Skin epidermis (tissue), 12 donors: ENCODE measurements around the gene PLXNA2.

Source experiments
- H3K27ac ChIP-seq, 21 experiments: fragments of 200-600 bp; sonication (generic) in 11 of 21; one replicate each; pipeline ENCODE4 v1.5.0; 2020; ENCODE audit warnings: mild to moderate bottlenecking in 3 of 21, inconsistent platforms in 2 of 21, moderate library complexity in 2 of 21
- H3K4me3 ChIP-seq, 7 experiments: fragments of 200-600 bp; sonication (generic) in 2 of 7; one replicate each; pipeline ENCODE4 v1.5.0; 2020; ENCODE audit warnings: inconsistent platforms in 2 of 7, mild to moderate bottlenecking in 2 of 7, moderate library complexity in 1 of 7

Gene PLXNA2

DNA sequence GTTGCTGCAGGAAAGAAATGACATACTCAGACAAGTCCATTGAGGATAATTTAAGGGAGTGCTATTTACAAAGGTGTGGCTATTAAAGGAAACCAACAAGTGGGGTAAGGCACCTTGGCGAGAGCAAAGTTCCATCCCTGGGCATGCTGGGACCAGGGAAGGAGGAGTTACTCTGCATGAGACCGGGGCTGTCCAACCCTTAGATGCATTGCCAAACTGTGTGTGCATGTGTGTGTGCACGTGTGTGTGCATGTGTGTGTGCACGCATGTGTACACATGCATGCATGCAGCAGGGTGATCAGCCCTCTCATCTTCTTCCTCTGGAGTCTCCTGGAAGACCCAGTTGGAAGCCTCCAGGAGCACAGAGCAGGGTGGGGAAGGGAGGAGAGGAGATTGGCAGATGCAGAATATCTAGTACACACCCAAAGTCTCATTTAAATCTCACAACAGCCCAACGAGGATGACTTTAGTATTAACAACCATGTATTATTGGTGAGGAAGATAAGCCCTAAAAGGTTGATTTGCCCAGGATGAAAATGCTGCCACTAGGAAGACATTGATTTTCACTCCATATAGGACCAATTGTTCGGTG is 261.0 kb downstream of the PLXNA2 start:
- no peak overlapping the region for H3K4me3 ChIP-seq
- H3K27ac ChIP-seq = no peak overlapping the region

GRCh38 chr1:207981976-207982375 is 262.2 kb downstream of the PLXNA2 start:
- no peak overlapping the region for H3K27ac ChIP-seq

DNA sequence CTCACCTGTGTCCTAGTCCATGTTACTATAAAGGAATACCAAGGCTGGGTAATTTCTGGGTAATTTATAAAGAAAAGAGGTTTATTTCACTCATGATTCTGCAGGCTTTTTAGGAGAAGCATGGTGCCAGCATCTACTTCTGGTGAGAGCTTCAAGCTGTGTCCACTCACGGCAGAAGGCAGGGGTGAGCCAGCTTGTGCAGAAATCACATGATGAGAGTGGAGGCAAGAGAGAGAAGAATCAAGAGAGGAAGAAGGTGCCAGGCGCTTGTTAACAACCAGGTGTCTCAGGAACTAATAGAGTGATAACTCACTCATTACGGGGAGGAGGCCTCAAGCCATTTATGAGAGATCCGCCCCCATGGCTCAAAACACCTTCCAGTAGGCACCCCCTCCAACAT is 265.7 kb downstream of the PLXNA2 start:
- Histone ChIP-seq H3K4me3 (no peak overlapping the region), H3K27ac (no peak overlapping the region)

More at GRCh38 chr1:207981976-207982375, 262.2 kb downstream of the PLXNA2 start:
- H3K4me3 ChIP-seq = no peak overlapping the region

- Histone ChIP-seq H3K4me3 (no peak overlapping the region), H3K27ac (no peak overlapping the region)
Observed at GRCh38 chr1:207977876-207978275, 266.3 kb downstream of the PLXNA2 start.

- no peak overlapping the region for H3K27ac ChIP-seq
- no peak overlapping the region for H3K4me3 ChIP-seq
Observed at GRCh38 chr1:207973898-207974568, 270.2 kb downstream of the PLXNA2 start.

- Histone ChIP-seq H3K27ac (no peak overlapping the region), H3K4me3 (no peak overlapping the region)
Observed at GRCh38 chr1:207972337-207972736, 271.8 kb downstream of the PLXNA2 start.
